NOMO-1 treated with dmso at 0.1 percent for 144 hours (cell line): ENCODE data around the gene P2RX6.
"Not testable (repeated sequence)": the region's sequence is repeated elsewhere in the genome, so short reads cannot be mapped to it uniquely, and the experiment has no call there.

ENCODE experiments used
- DNase-seq: peaks from one replicate; lab custom pipeline; 2025; ENCODE audit not compliant: unreplicated experiment; lab: John Stamatoyannopoulos, UW

Gene P2RX6

GRCh38 chr22:21014726-21015465, at the start of gene P2RX6:
Gene P2RX6, plus strand, starts transcription at chr22:21015165. Its CDS starts 10 bp downstream, at chr22:21015175.
- no peak for DNase-seq

- no peak for DNase-seq
These were observed 48.8 kb upstream of the P2RX6 start for GRCh38 chr22:20965888-20966855.

DNA sequence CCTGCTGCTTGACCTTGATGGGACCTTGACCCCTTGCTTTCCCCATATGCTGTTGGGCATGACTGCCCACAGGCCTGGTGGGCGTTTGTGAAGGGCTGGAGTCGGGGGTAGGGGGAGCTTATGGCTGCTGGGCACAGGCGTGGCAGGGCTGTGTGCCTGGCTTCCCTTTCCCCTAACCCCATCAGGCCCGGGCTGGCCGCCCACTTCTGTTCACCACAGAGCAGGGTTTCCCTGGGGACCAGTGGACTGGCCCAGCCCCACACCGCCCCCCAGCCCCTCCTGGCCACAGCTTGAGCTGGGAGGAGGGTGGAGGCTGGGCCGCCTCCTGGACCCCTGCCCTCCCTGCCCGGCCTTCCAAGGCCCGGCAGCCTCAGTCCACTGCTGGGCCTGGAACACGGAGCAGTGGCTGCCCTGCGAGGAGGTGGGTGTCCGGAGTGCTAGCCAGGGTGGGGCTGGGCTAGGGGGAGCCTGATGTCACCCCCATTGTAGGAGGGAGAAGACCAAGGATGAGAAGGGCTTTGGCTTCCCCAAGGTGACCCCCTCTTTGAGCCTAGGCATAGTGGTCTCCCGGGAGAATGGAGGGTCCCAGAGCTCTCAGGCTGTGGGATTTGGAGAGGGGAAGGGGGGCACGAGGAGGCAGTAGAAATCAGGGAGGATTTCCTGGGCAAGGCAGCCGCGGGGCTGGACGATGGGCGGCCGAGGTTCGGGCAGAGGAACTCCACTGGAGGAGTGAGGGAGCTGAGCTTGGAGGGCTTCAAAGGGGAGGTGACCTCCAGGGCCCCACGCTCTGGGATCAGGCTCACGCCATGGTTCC, 47.9 kb upstream of the P2RX6 start, which contains the start of gene AIFM3:
Gene AIFM3, plus strand, starts transcription at position 373 of the 814 bp plus-strand sequence. CDS start 690 bp downstream, outside the sequence.
- DNase-seq, result no peak

DNA sequence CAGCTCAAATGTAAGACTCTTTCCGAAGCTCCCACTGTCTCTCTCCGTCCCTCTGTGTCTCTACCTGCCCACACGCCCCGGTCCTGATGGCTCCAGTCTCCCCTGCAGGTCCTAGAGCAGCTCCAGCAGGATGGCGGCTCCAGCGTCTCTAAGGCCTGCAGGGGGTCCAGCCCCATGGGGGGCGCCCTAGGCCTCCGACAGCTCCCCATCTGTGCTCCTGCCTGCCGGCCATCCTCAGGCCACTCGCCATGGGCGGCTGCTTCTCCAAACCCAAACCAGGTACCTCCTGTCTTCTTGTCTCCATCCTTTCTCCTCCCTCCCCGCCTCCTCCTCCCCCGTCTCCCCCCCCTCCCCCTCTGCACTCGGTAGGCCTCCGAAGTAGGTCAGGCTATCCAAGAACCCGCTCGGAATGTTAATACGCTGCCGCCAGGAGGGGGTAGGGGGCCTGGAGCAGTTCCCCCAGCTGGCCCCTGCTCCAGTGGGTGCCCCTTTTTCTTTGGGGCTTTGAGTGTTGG, 47.2 kb upstream of the P2RX6 start:
- DNase-seq, result no peak

DNA sequence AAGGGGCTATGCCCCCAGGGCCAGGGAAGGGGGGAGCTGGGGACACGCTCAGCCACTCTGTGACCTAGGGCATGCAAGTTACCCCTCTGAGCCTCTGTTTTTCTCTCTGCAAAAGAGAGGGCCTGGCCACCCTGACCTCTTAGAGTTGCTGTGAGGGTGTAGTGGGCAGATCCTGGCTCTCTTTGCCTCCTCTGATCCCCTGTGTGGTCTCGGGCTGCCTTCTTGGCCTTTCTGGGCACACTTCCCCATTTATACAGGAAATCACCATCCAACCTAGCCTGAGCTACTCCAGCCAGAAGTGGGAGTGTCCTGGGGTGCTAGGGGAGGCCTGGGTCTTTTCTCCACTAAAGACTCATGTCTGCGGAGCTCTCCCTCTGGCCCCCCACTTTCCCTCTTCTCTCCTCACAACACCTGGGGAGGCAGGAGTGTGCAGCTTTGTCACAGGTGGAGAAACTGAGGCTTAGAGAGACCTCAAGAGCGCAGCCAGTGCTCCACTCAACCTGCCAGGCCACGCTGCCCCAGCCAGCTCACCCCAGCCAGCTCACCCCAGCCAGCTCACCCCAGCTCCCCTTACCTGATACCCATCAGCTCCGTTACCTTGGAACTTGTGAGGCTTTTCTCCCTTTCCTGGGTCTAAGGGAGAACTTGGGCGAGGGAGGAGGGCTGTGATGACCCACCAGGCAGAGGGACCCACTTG, 46.5 kb upstream of the P2RX6 start:
- peak; percentile 40 for DNase-seq

- no peak for DNase-seq
These were observed 43.9 kb upstream of the P2RX6 start for GRCh38 chr22:20970939-20971657.

- not testable (repeated sequence) for DNase-seq
These were observed 42.8 kb upstream of the P2RX6 start for GRCh38 chr22:20972014-20972694.

- no peak for DNase-seq
These were observed 41.9 kb upstream of the P2RX6 start for GRCh38 chr22:20972933-20973577.

DNA sequence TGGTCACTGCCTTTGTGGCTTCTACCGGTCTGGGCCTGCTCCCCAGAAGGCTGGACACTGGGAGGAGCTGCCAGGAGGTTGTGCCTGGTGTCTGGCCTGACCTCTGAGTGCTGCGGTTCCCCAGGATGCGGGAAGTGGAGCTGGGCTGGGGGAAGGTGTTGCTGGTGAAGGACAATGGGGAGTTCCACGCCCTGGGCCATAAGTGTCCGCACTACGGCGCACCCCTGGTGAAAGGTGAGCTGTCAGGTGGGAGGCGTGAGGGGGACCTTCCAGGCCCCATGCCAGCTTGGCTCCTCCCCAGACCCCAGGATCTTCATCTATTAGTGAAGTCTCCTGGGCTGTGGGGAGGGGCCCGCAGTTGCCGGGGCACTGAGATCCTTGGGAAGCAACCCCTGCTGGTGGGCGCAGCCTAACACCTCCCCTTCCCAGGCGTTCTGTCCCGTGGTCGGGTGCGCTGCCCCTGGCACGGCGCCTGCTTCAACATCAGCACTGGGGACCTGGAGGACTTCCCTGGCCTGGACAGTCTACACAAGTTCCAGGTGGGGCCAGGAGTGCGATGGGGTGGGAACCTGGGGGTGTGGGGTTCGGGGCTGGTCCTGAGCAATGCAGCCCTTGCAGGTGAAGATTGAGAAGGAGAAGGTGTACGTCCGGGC, 41.2 kb upstream of the P2RX6 start:
- DNase-seq, result no peak

DNA sequence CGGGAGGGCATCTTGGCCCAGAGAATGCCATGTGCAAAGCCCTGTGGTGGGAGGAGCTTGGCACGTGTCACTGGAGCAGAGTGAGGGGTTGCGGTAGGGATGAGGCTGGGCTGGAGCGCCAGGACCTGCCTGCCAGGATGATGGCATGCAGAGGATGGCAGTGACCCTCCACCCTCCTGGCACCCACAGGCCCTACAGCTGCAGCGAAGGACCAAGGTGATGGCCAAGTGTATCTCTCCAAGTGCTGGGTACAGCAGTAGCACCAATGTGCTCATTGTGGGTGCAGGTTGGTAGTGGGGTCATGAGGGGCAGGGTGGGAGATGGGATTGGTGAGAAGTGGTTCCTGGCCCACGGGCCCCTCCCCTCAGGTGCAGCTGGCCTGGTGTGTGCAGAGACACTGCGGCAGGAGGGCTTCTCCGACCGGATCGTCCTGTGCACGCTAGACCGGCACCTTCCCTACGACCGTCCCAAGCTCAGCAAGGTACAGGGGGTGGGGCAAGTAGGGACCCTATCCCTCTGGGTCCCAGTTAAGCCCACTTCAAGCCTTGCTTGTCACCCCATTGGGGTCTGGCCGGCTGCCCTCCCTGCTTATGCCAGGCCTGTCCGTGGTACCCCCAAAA, 40.5 kb upstream of the P2RX6 start:
- no peak for DNase-seq

GRCh38 chr22:20975541-20976290, 39.2 kb upstream of the P2RX6 start:
- DNase-seq, result no peak

DNA sequence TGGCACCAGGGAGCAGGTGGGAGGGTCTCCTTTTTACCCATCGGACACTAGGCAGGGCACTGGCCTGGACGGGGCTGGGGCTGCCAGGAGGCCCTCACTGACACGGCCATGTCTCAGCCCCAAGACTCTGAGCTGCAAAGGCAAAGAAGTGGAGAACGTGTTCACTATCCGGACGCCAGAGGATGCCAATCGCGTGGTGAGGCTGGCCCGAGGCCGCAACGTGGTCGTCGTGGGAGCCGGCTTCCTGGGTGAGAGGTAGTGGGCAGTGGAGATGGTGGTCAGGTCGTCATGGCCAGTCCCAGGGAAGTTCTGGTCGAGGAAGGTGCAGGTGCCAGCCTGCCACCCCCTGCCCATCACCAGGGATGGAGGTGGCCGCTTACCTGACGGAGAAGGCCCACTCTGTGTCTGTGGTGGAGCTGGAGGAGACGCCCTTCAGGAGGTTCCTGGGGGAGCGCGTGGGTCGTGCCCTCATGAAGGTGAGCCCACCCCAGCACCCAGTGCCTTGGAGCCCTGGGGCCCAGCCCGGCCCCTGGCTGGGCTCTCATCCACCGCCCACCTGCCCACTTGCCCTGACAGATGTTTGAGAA, 38.6 kb upstream of the P2RX6 start:
- no peak for DNase-seq

- no peak for DNase-seq
These were observed 37.9 kb upstream of the P2RX6 start for GRCh38 chr22:20977019-20977418.

DNA sequence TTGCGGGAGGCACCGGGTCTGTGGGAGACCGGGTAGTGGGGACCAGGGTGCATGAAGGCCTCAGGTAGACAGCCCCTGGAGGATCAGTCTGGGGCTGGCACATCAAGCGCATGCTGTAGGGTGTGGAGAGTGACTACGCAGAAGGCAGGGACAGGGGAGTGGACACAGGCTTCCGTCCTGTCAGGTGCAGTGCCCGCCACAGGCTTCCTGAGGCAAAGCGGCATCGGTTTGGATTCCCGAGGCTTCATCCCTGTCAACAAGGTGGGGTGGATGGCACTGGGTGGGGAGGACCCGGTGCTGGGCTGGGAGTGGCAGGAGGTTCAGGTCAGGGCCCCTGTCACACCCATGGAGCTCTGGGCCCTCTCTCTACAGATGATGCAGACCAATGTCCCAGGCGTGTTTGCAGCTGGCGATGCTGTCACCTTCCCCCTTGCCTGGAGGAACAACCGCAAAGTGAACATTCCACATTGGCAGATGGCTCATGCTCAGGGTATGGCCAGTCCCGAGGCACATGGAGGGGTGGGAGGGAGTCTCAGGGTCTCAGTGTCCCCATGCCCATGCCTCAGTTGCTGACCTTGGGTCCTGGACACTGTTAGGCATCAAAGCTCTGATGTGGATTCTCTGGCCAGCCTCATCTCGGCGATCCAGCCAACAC, 37.3 kb upstream of the P2RX6 start:
- DNase-seq, result no peak

- DNase-seq, result no peak
These were observed 36.5 kb upstream of the P2RX6 start for GRCh38 chr22:20978419-20978818.

- no peak for DNase-seq
These were observed 35.6 kb upstream of the P2RX6 start for GRCh38 chr22:20979243-20979809.
